HepG2 (cell line): Measurements from ENCODE around the gene AHCY. TPM values are rescaled to one million over a fixed set of nuclear protein-coding genes. Genes with fewer than 3 reads are reported as not detected.
A peak's percentile ranks its signal among the peaks of the same experiment; 100 is the strongest.

Source experiments
- ATAC-seq: fragments of 200-7000 bp; cut with Tn5 transposase; 3 replicates; pipeline ENCODE4 v1.9.1; 2020; ENCODE audit warnings: mild to moderate bottlenecking, moderate library complexity
- Bru-seq: library from RNA; stranded (reverse); fragments of 400-500 nt; gene quantifications from one replicate; lab custom pipeline; 2021; lab: Mats Ljungman, UMichigan
- BruChase-seq, 2 experiments: library from RNA; stranded (reverse); fragments of 400-500 nt; gene quantifications; one replicate each; lab custom pipeline; 2021; lab: Mats Ljungman, UMichigan
- BruUV-seq: library from RNA; stranded (reverse); fragments of 400-500 nt; replicated peaks from 2 replicates; lab custom pipeline; 2021; lab: Mats Ljungman, UMichigan
- CTCF ChIA-PET: fragments of 300-600 bp; formaldehyde crosslinking; extraction: SDS; loops from one replicate; lab custom pipeline; 2021; ENCODE audit warnings: low total read pairs, inconsistent platforms, low intra/inter-chr PET ratio; lab: Yijun Ruan, JAX
- POLR2A ChIA-PET: fragments of 350-600 bp; sonication (Branson Sonifier 250); formaldehyde crosslinking; loops from one replicate; lab custom pipeline; 2020; ENCODE audit warnings: antibody characterized with exemption, inconsistent platforms; lab: Yijun Ruan, JAX
- DNase-seq: peaks from one replicate; pipeline ENCODE4 v3.0.0-alpha.2; 2015; ENCODE audit warnings: low spot score
- FAIRE-seq: peaks from 3 replicates; lab custom pipeline; 2011; peaks lifted over from hg19 to GRCh38; lab: Jason Lieb, UNC
- H2AFZ ChIP-seq: one replicate; pipeline ENCODE4 v1.6.1; 2011; ENCODE audit warnings: low read length, inconsistent platforms
- H3K27ac ChIP-seq: fragments of 300-600 bp; 3 replicates; pipeline ENCODE4 v1.8.0; 2011; ENCODE audit warnings: mixed run types, mild to moderate bottlenecking, mixed read lengths, low read length, inconsistent platforms; ENCODE audit not compliant: insufficient read depth; ENCODE audit errors: extremely low read length
- H3K27me3 ChIP-seq, 2 experiments: fragments of 200-600 bp in 1 of 2; 2 replicates in 1 of 2; 3 replicates in 1 of 2; pipeline versions ENCODE4 v1.6.0 to v1.8.0; 2011; ENCODE audit warnings: low read length in 2 of 2, mild to moderate bottlenecking in 2 of 2, moderate library complexity in 2 of 2, inconsistent platforms in 1 of 2; ENCODE audit not compliant: insufficient read depth in 2 of 2, control insufficient read depth in 1 of 2
- H3K36me3 ChIP-seq, 2 experiments: fragments of 200-600 bp in 1 of 2; replicated peaks in 1 of 2; 2 replicates in 1 of 2; 3 replicates in 1 of 2; pipeline versions ENCODE4 v1.5.1 to v1.8.0; 2011; ENCODE audit warnings: low read length in 2 of 2, inconsistent platforms in 1 of 2; ENCODE audit not compliant: insufficient read depth in 2 of 2, control insufficient read depth in 1 of 2
- H3K4me1 ChIP-seq: 2 replicates; pipeline ENCODE4 v1.5.1; 2012; ENCODE audit warnings: low read length, inconsistent platforms; ENCODE audit not compliant: insufficient read depth
- H3K4me2 ChIP-seq: 2 replicates; pipeline ENCODE4 v1.6.0; 2011; ENCODE audit warnings: low read depth, low read length, inconsistent platforms
- H3K4me3 ChIP-seq, 3 experiments: fragments of 200-600 bp in 1 of 3; sonication (generic), shearing (Covaris generic) in 1 of 3; replicated peaks in 1 of 3; 2 replicates each; pipeline ENCODE4 v1.5.1; 2011 to 2016; ENCODE audit warnings: low read length in 3 of 3, inconsistent platforms in 2 of 3, low read depth in 2 of 3, mild to moderate bottlenecking in 2 of 3, control low read depth in 1 of 3, mixed read lengths in 1 of 3; ENCODE audit not compliant: insufficient read depth in 1 of 3
- H3K79me2 ChIP-seq: one replicate; pipeline ENCODE4 v1.6.1; 2011; ENCODE audit warnings: low read length, inconsistent platforms; ENCODE audit not compliant: insufficient read depth
- H3K9ac ChIP-seq: 2 replicates; pipeline ENCODE4 v1.6.0; 2011; ENCODE audit warnings: mild to moderate bottlenecking, low read depth, low read length, inconsistent platforms; ENCODE audit not compliant: insufficient read depth
- H3K9me3 ChIP-seq: 2 replicates; pipeline ENCODE4 v1.5.1; 2012; ENCODE audit warnings: mild to moderate bottlenecking, low read length
- H4K20me1 ChIP-seq: 2 replicates; pipeline ENCODE4 v1.6.0; 2011; ENCODE audit warnings: inconsistent platforms, mild to moderate bottlenecking, low read length, moderate library complexity; ENCODE audit not compliant: insufficient read depth
- AGO2 ChIP-seq: fragments of 200-400 bp; formaldehyde crosslinking; optimal IDR thresholded peaks from 2 replicates; pipeline ENCODE3; 2017; ENCODE audit warnings: mild to moderate bottlenecking, low read depth, low read length, moderate library complexity
- ARID2 ChIP-seq: sonication (generic); formaldehyde crosslinking; IDR thresholded peaks from 2 replicates; pipeline ENCODE4 v1.8.1; 2022; ENCODE audit warnings: mild to moderate bottlenecking, missing genetic modification reagents, borderline replicate concordance
- CCDC6 ChIP-seq: sonication (generic); formaldehyde crosslinking; IDR thresholded peaks from 2 replicates; pipeline ENCODE4 v1.8.1; 2022; ENCODE audit warnings: mild to moderate bottlenecking, missing genetic modification reagents, moderate library complexity
- SMYD3 ChIP-seq: sonication (generic); formaldehyde crosslinking; IDR thresholded peaks from 2 replicates; pipeline ENCODE4 v1.8.1; 2023; ENCODE audit warnings: mild to moderate bottlenecking, missing genetic modification reagents
- ZBTB7A ChIP-seq: sonication (generic); formaldehyde crosslinking; IDR thresholded peaks from 2 replicates; pipeline ENCODE4 v1.8.0; 2022; ENCODE audit warnings: mild to moderate bottlenecking, missing genetic modification reagents
- ZFP36L1 ChIP-seq: sonication (generic); formaldehyde crosslinking; IDR thresholded peaks from 2 replicates; pipeline ENCODE4 v1.8.0; 2022; ENCODE audit warnings: mild to moderate bottlenecking, missing genetic modification reagents, moderate library complexity
- ZNF20 ChIP-seq: sonication (generic); formaldehyde crosslinking; IDR thresholded peaks from 2 replicates; pipeline ENCODE4 v1.4.0; 2020; ENCODE audit warnings: mild to moderate bottlenecking, moderate library complexity, missing genetic modification reagents
- ZNF34 ChIP-seq: sonication (generic); formaldehyde crosslinking; IDR thresholded peaks from 2 replicates; pipeline ENCODE4 v1.4.0; 2020; ENCODE audit warnings: mild to moderate bottlenecking, missing genetic modification reagents, borderline replicate concordance
- ZNF703 ChIP-seq: sonication (generic); formaldehyde crosslinking; IDR thresholded peaks from 2 replicates; pipeline ENCODE4 v1.5.1; 2020; ENCODE audit warnings: missing genetic modification reagents, mild to moderate bottlenecking, moderate library complexity, borderline replicate concordance
- ZNF782 ChIP-seq: sonication (generic); formaldehyde crosslinking; IDR thresholded peaks from 2 replicates; pipeline ENCODE4 v1.4.0; 2020; ENCODE audit warnings: missing genetic modification reagents, mild to moderate bottlenecking, borderline replicate concordance
- WGBS: methylation state at CpG from one replicate; pipeline ENCODE4 v1.1.6; 2017; ENCODE audit warnings: low lambda C conversion rate; 5-methylcytosine and 5-hydroxymethylcytosine counted together
- in situ Hi-C: cut with HindIII; loops from 2 replicates; pipeline ENCODE4 v1.10.0; 2017; ENCODE audit warnings: low pct_unique_long_range_greater_than_20kb; ENCODE audit not compliant: extremely low pct_ligation_motif_present
- intact Hi-C: fragments of 100-400 bp; cut with micrococcal nuclease; formaldehyde crosslinking; loops from one replicate; pipeline ENCODE4 v1.10.0; 2022; ENCODE audit not compliant: unreplicated experiment
- long read RNA-seq, 2 experiments: library from RNA in 1 of 2; library from polyadenylated mRNA in 1 of 2; stranded (forward) in 1 of 2; unstranded in 1 of 2; transcript quantifications; one replicate each; pipeline ENCODE4 v2.0.0, GENCODE V29; 2019 to 2022
- polyA minus RNA-seq, 3 experiments: library from RNA; depleted of rRNA, polyadenylated mRNA; stranded (reverse); fragments of >200 nt; gene quantifications; 2 replicates each; pipeline ENCODE4 v1.2.3, GENCODE V29; 2011; ENCODE audit warnings: low replicate concordance in 1 of 3
- polyA plus RNA-seq, 8 experiments: library from polyadenylated mRNA; depleted of rRNA in 3 of 8; stranded (reverse) in 7 of 8; unstranded in 1 of 8; fragments of >200 nt; fragmentation: Illumina TruSeq in 4 of 8; extraction: Trizol in 4 of 8; gene quantifications; 2 replicates each; pipeline versions ENCODE4 v1.2.1 to v1.2.3, GENCODE V29; 2011 to 2016; ENCODE audit warnings: low read depth in 4 of 8, missing spikeins in 1 of 8, mixed read lengths in 1 of 8; ENCODE audit not compliant: insufficient read depth in 1 of 8
- total RNA-seq, 5 experiments: library from RNA; depleted of rRNA; stranded (reverse); fragments of >200 nt; fragmentation: Illumina TruSeq; extraction: Trizol; gene quantifications; 2 replicates each; pipeline ENCODE4 v1.2.3, GENCODE V29; 2016; ENCODE audit warnings: low read depth in 1 of 5
- TF ChIP-seq, protein P1 (sequence below): sonication (generic); formaldehyde crosslinking; IDR thresholded peaks from 2 replicates; pipeline ENCODE4 v1.4.0; 2020; ENCODE audit warnings: mild to moderate bottlenecking, missing genetic modification reagents, borderline replicate concordance

Gene AHCY
- total RNA-seq (2016; rRNA removed; fragmentation: Illumina TruSeq; extraction: Trizol) (407 and 447 TPM in 2 replicates), polyA plus RNA-seq (2011; rRNA removed) (419 and 492 TPM in 2 replicates), polyA minus RNA-seq (2011; rRNA and poly(A)+ RNA removed; ENCODE audit: low replicate concordance) (730 and 1,221 TPM in 2 replicates), Bru-seq, nascent RNA (percentile 89 among the genes with signal in this experiment), BruChase-seq, experiment 1, labeled RNA remaining after a 6-hour chase (percentile 89 among the genes with signal in this experiment), BruChase-seq, experiment 2, labeled RNA remaining after a 2-hour chase (percentile 89 among the genes with signal in this experiment)
- total RNA-seq (2016; cell fraction: cytosol; rRNA removed; fragmentation: Illumina TruSeq; extraction: Trizol; ENCODE audit: low read depth) = 184 and 192 TPM in 2 replicates
- 393 and 407 TPM in 2 replicates for total RNA-seq (2016; cell fraction: insoluble cytoplasmic fraction; rRNA removed; fragmentation: Illumina TruSeq; extraction: Trizol)
- 419 and 431 TPM in 2 replicates for total RNA-seq (2016; cell fraction: membrane; rRNA removed; fragmentation: Illumina TruSeq; extraction: Trizol)
- total RNA-seq (2016; cell fraction: nucleus; rRNA removed; fragmentation: Illumina TruSeq; extraction: Trizol) = 242 and 265 TPM in 2 replicates
- polyA plus RNA-seq (2011; cell fraction: cytosol; rRNA removed) = 522 and 613 TPM in 2 replicates
- polyA plus RNA-seq (2011; cell fraction: nucleus; rRNA removed) = 339 and 378 TPM in 2 replicates
- polyA plus RNA-seq (2012) = 339 and 364 TPM in 2 replicates
- 232 and 234 TPM in 2 replicates for polyA plus RNA-seq (2016; cell fraction: cytosol; fragmentation: Illumina TruSeq; extraction: Trizol; ENCODE audit: low read depth)
- polyA plus RNA-seq (2016; cell fraction: insoluble cytoplasmic fraction; fragmentation: Illumina TruSeq; extraction: Trizol; ENCODE audit: low read depth) = 393 and 446 TPM in 2 replicates
- polyA plus RNA-seq (2016; cell fraction: membrane; fragmentation: Illumina TruSeq; extraction: Trizol; ENCODE audit: low read depth) = 384 and 399 TPM in 2 replicates
- polyA plus RNA-seq (2016; cell fraction: nucleus; fragmentation: Illumina TruSeq; extraction: Trizol; ENCODE audit: insufficient read depth, low read depth) = 372 and 382 TPM in 2 replicates
- polyA minus RNA-seq (2011; cell fraction: cytosol; rRNA and poly(A)+ RNA removed) = 306 and 309 TPM in 2 replicates
- polyA minus RNA-seq (2011; cell fraction: nucleus; rRNA and poly(A)+ RNA removed) = 166 and 188 TPM in 2 replicates
- long read RNA-seq, experiment 1, transcript AHCY-201 (10 exons, 2,143 nt) = major isoform, 581 of 714 reads
- long read RNA-seq, experiment 1, partial matches to known transcripts = 59 of 714 reads
- long read RNA-seq, experiment 1, other reads (novel, unspliced or antisense) = 74 of 714 reads
- long read RNA-seq, experiment 2, transcript AHCY-201 (10 exons, 2,143 nt) = major isoform, 875 of 1,178 reads
- long read RNA-seq, experiment 2, partial matches to known transcripts = 196 of 1,178 reads
- long read RNA-seq, experiment 2, other reads (novel, unspliced or antisense) = 107 of 1,178 reads

DNA sequence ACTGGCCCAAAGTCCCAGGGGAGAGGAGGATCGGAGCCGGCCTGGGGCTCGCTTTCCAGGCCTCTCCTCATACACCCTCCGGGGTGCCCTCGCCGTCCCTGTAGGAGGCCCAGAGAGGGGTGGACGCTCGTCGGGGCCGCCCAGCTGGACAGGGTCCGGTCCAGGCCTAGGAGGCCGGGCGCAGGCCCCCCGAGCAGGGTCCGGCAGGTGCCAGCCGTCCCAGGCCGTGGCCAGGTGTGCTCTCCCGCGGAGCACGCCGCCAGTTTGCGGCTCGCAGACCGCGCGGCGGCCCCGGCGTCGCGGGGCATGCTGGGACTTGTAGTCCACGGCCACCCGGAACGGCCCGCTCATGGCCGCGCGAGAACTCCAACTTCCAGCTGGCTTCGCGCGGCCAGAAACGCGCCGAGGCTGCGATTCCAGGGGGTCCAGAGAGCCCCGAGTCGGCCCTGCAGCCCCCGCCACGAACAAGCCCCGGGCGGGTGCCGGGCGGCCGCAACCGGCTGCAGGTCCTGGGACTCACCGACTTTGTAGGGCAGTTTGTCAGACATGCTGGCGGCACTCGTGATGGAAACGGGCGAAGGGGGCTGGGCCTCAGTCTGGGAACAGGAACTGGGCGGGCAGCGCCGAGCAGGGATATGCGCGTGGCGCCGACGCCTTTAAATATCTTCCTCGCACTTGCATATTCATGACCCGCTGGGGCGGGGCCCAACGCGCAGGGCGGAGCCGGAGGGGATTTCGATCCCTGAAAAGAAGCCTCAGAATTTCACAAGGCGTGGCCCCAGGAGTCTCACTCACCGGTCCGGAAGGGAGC lies at the start of gene AHCY:
AHCY (minus strand) TSS at position 633 of the 811 bp plus-strand sequence; CDS start at position 548, 85 bp downstream.
- Histone ChIP-seq H3K27ac (peak within 1 kb of the TSS; percentile 83), H3K9me3 (no peaks in the 10 kb centered on the region), H4K20me1 (peaks cover 19% of the 10 kb centered on the region), H3K9ac (peak within 1 kb of the TSS; percentile 94), H2AFZ (no peak within 1 kb of the TSS), H3K79me2 (peaks cover 38% of the 10 kb centered on the region), H3K36me3 (no peaks in the 10 kb centered on the region; a peak in 2 of 5 replicates), H3K4me2 (peak within 1 kb of the TSS; percentile 85), H3K4me1 (peaks cover 71% of the 10 kb centered on the region), H3K27me3 (no peaks in the 10 kb centered on the region; a peak in 1 of 5 replicates), H3K4me3 (peak within 1 kb of the TSS; percentile 80 to 92 (median 90))
- intact Hi-C loops = loop anchor here (1.0 to 2.0 kb wide), 2 partner anchors 8 to 214 kb away; partner anchors contain the start of gene DYNLRB1
- DNase-seq = peak; percentile 97
- CTCF ChIA-PET = interaction anchor here (1.0 kb wide), 1 partner anchor 10 kb away, joined by 3 read pairs; no protein-coding TSS in a partner anchor
- peak; percentile 84 for FAIRE-seq
- POLR2A ChIA-PET = interaction anchor here (0.6 to 6.5 kb wide), 20 partner anchors 8 to 1608 kb away, joined by 3 to 144 read pairs (median 4); partner anchors contain the start of genes DYNLRB1, ITCH and TP53INP2
- no TSS peak for BruUV-seq
- peak; percentile 90 for ATAC-seq
- WGBS = under 1% methylated on average over 38 of the region's 79 CpGs
- in situ Hi-C loops = loop anchor here (10.0 kb wide), 1 partner anchor 402 kb away; the partner anchor contains the start of gene TP53INP2
- TF ChIP-seq ZFP36L1 (peak; percentile 92; the same call in 1 of the 2 replicates), ZBTB7A (CRISPR knock-in tag) (peak; percentile 82; the same call in 1 of the 2 replicates), ZNF703 (CRISPR knock-in tag) (0 out of 2 replicates have a peak, but pooled peaks have one; percentile 43), ZNF782 (peak; percentile 95), CCDC6 (peak; percentile 88), ZNF34 (peak; percentile 69; the same call in 1 of the 2 replicates), SMYD3 (CRISPR knock-in tag) (peak; percentile 77; the same call in 1 of the 2 replicates), ZNF20 (CRISPR knock-in tag) (peak; percentile 90; the same call in 1 of the 2 replicates), ARID2 (0 out of 2 replicates have a peak, but pooled peaks have one; percentile 41), AGO2 (peak; percentile 96)
- TF ChIP-seq, protein P1, sequence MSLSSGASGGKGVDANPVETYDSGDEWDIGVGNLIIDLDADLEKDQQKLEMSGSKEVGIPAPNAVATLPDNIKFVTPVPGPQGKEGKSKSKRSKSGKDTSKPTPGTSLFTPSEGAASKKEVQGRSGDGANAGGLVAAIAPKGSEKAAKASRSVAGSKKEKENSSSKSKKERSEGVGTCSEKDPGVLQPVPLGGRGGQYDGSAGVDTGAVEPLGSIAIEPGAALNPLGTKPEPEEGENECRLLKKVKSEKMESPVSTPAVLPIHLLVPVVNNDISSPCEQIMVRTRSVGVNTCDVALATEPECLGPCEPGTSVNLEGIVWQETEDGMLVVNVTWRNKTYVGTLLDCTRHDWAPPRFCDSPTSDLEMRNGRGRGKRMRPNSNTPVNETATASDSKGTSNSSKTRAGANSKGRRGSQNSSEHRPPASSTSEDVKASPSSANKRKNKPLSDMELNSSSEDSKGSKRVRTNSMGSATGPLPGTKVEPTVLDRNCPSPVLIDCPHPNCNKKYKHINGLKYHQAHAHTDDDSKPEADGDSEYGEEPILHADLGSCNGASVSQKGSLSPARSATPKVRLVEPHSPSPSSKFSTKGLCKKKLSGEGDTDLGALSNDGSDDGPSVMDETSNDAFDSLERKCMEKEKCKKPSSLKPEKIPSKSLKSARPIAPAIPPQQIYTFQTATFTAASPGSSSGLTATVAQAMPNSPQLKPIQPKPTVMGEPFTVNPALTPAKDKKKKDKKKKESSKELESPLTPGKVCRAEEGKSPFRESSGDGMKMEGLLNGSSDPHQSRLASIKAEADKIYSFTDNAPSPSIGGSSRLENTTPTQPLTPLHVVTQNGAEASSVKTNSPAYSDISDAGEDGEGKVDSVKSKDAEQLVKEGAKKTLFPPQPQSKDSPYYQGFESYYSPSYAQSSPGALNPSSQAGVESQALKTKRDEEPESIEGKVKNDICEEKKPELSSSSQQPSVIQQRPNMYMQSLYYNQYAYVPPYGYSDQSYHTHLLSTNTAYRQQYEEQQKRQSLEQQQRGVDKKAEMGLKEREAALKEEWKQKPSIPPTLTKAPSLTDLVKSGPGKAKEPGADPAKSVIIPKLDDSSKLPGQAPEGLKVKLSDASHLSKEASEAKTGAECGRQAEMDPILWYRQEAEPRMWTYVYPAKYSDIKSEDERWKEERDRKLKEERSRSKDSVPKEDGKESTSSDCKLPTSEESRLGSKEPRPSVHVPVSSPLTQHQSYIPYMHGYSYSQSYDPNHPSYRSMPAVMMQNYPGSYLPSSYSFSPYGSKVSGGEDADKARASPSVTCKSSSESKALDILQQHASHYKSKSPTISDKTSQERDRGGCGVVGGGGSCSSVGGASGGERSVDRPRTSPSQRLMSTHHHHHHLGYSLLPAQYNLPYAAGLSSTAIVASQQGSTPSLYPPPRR (CRISPR knock-in tag) = no peak
